Tibial nerve (tissue), 4 donors: Measurements from ENCODE around the gene NDUFS8.

Source experiments
- EP300 ChIP-seq, 2 donors: sonication (generic); formaldehyde crosslinking; IDR thresholded peaks; one replicate each; pipeline ENCODE4 v1.6.1; 2017; ENCODE audit warnings: antibody characterized with exemption in 2 of 2, mild to moderate bottlenecking in 1 of 2
- TF ChIP-seq, protein P1 (sequence below), 5 experiments: fragments of 200-600 bp in 3 of 5; fragments of 450-650 bp in 2 of 5; sonication (generic) in 3 of 5; IDR thresholded peaks; one replicate each; pipeline ENCODE4 v1.5.1; 2016 to 2019; ENCODE audit warnings: antibody characterized with exemption in 5 of 5, mild to moderate bottlenecking in 3 of 5, moderate library complexity in 2 of 5

GRCh38 chr11:68049509-68050370 is 19.3 kb downstream of the NDUFS8 start:
- no peak for TF ChIP-seq EP300 (IDR thresholded peaks at IDR 0.05)
- TF ChIP-seq, protein P1, sequence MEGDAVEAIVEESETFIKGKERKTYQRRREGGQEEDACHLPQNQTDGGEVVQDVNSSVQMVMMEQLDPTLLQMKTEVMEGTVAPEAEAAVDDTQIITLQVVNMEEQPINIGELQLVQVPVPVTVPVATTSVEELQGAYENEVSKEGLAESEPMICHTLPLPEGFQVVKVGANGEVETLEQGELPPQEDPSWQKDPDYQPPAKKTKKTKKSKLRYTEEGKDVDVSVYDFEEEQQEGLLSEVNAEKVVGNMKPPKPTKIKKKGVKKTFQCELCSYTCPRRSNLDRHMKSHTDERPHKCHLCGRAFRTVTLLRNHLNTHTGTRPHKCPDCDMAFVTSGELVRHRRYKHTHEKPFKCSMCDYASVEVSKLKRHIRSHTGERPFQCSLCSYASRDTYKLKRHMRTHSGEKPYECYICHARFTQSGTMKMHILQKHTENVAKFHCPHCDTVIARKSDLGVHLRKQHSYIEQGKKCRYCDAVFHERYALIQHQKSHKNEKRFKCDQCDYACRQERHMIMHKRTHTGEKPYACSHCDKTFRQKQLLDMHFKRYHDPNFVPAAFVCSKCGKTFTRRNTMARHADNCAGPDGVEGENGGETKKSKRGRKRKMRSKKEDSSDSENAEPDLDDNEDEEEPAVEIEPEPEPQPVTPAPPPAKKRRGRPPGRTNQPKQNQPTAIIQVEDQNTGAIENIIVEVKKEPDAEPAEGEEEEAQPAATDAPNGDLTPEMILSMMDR (IDR thresholded peaks at IDR 0.05), result no peak
